Measurements from ENCODE around the gene IFIH1. TPM values are rescaled to one million over a fixed set of nuclear protein-coding genes. Genes with fewer than 3 reads are reported as not detected.

Gene IFIH1
- polyA plus RNA-seq, 2 donors: 5.3 to 7.2 TPM

- WGBS, 2 donors: 88 to 89% methylated on average over 7 of the region's 7 CpGs
- Histone ChIP-seq H3K4me3 (ENCODE audit: low read depth in 1 of 2, low read length in 2 of 2) (no peak overlapping the region), H3K36me3 (ENCODE audit: control insufficient read depth in 2 of 2, insufficient read depth in 2 of 2, low read length in 1 of 2) (peaks cover 0 to 6% of the 10 kb centered on the region in 2 donors), H3K4me1 (ENCODE audit: control insufficient read depth in 2 of 2, insufficient read depth in 2 of 2, low read length in 1 of 2) (peaks cover 0 to 3% of the 10 kb centered on the region in 2 donors), H3K27ac (ENCODE audit: low read depth in 2 of 2, low read length in 1 of 2) (no peak overlapping the region), H3K9me3 (ENCODE audit: control insufficient read depth in 2 of 2, insufficient read depth in 1 of 2, low read depth in 1 of 2, low read length in 1 of 2) (no peaks in the 10 kb centered on the region), H3K27me3 (ENCODE audit: control insufficient read depth in 1 of 2, insufficient read depth in 2 of 2, low read length in 2 of 2) (no peaks in the 10 kb centered on the region)
Measured at GRCh38 chr2:162265666-162266459, 52.6 kb downstream of the IFIH1 start.

- H3K9me3 ChIP-seq (ENCODE audit: control insufficient read depth in 2 of 2, insufficient read depth in 1 of 2, low read depth in 1 of 2, low read length in 1 of 2): no peaks in the 10 kb centered on the region
- H3K27me3 ChIP-seq (ENCODE audit: control insufficient read depth in 1 of 2, insufficient read depth in 2 of 2, low read length in 2 of 2): no peaks in the 10 kb centered on the region
- peaks cover 0 to 3% of the 10 kb centered on the region in 2 donors for H3K4me1 ChIP-seq (ENCODE audit: control insufficient read depth in 2 of 2, insufficient read depth in 2 of 2, low read length in 1 of 2)
- H3K4me3 ChIP-seq (ENCODE audit: low read depth in 1 of 2, low read length in 2 of 2): no peak overlapping the region
- H3K27ac ChIP-seq (ENCODE audit: low read depth in 2 of 2, low read length in 1 of 2): peak overlapping the region; percentile 56 to 71
- peaks cover 0 to 6% of the 10 kb centered on the region in 2 donors for H3K36me3 ChIP-seq (ENCODE audit: control insufficient read depth in 2 of 2, insufficient read depth in 2 of 2, low read length in 1 of 2)
- WGBS, 2 donors: 64 to 66% methylated on average over 4 of the region's 4 CpGs
Measured at GRCh38 chr2:162261032-162261945, 57.2 kb downstream of the IFIH1 start.

GRCh38 chr2:162258686-162259085, 59.8 kb downstream of the IFIH1 start:
- WGBS, 2 donors: 75 to 84% methylated on average over 2 of the region's 2 CpGs
- Histone ChIP-seq H3K36me3 (ENCODE audit: control insufficient read depth in 2 of 2, insufficient read depth in 2 of 2, low read length in 1 of 2) (no peaks in the 10 kb centered on the region), H3K27me3 (ENCODE audit: control insufficient read depth in 1 of 2, insufficient read depth in 2 of 2, low read length in 2 of 2) (no peaks in the 10 kb centered on the region), H3K9me3 (ENCODE audit: control insufficient read depth in 2 of 2, insufficient read depth in 1 of 2, low read depth in 1 of 2, low read length in 1 of 2) (no peaks in the 10 kb centered on the region), H3K27ac (ENCODE audit: low read depth in 2 of 2, low read length in 1 of 2) (no peak overlapping the region), H3K4me3 (ENCODE audit: low read depth in 1 of 2, low read length in 2 of 2) (no peak overlapping the region), H3K4me1 (ENCODE audit: control insufficient read depth in 2 of 2, insufficient read depth in 2 of 2, low read length in 1 of 2) (peaks cover 0 to 3% of the 10 kb centered on the region in 2 donors)

GRCh38 chr2:162258169-162258568, 60.3 kb downstream of the IFIH1 start:
- Histone ChIP-seq H3K4me1 (ENCODE audit: control insufficient read depth in 2 of 2, insufficient read depth in 2 of 2, low read length in 1 of 2) (peaks cover 0 to 3% of the 10 kb centered on the region in 2 donors), H3K9me3 (ENCODE audit: control insufficient read depth in 2 of 2, insufficient read depth in 1 of 2, low read depth in 1 of 2, low read length in 1 of 2) (no peaks in the 10 kb centered on the region), H3K36me3 (ENCODE audit: control insufficient read depth in 2 of 2, insufficient read depth in 2 of 2, low read length in 1 of 2) (no peaks in the 10 kb centered on the region), H3K27ac (ENCODE audit: low read depth in 2 of 2, low read length in 1 of 2) (no peak overlapping the region), H3K4me3 (ENCODE audit: low read depth in 1 of 2, low read length in 2 of 2) (no peak overlapping the region), H3K27me3 (ENCODE audit: control insufficient read depth in 1 of 2, insufficient read depth in 2 of 2, low read length in 2 of 2) (no peaks in the 10 kb centered on the region)
- 90 to 95% methylated on average over 4 of the region's 4 CpGs for WGBS, 2 donors

GRCh38 chr2:162257425-162257824, 61.1 kb downstream of the IFIH1 start:
- Histone ChIP-seq H3K27me3 (ENCODE audit: control insufficient read depth in 1 of 2, insufficient read depth in 2 of 2, low read length in 2 of 2) (no peaks in the 10 kb centered on the region), H3K27ac (ENCODE audit: low read depth in 2 of 2, low read length in 1 of 2) (no peak overlapping the region), H3K36me3 (ENCODE audit: control insufficient read depth in 2 of 2, insufficient read depth in 2 of 2, low read length in 1 of 2) (no peaks in the 10 kb centered on the region), H3K9me3 (ENCODE audit: control insufficient read depth in 2 of 2, insufficient read depth in 1 of 2, low read depth in 1 of 2, low read length in 1 of 2) (no peaks in the 10 kb centered on the region), H3K4me3 (ENCODE audit: low read depth in 1 of 2, low read length in 2 of 2) (no peak overlapping the region), H3K4me1 (ENCODE audit: control insufficient read depth in 2 of 2, insufficient read depth in 2 of 2, low read length in 1 of 2) (peaks cover 0 to 3% of the 10 kb centered on the region in 2 donors)
- WGBS, 2 donors: 37 to 49% methylated on average over 1 of the region's 1 CpG

GRCh38 chr2:162256591-162256991, 61.9 kb downstream of the IFIH1 start:
- WGBS, 2 donors: 63 to 67% methylated on average over 2 of the region's 2 CpGs
- H3K9me3 ChIP-seq (ENCODE audit: control insufficient read depth in 2 of 2, insufficient read depth in 1 of 2, low read depth in 1 of 2, low read length in 1 of 2): no peaks in the 10 kb centered on the region
- no peak overlapping the region for H3K4me3 ChIP-seq (ENCODE audit: low read depth in 1 of 2, low read length in 2 of 2)
- H3K27ac ChIP-seq (ENCODE audit: low read depth in 2 of 2, low read length in 1 of 2): no peak overlapping the region
- no peaks in the 10 kb centered on the region for H3K27me3 ChIP-seq (ENCODE audit: control insufficient read depth in 1 of 2, insufficient read depth in 2 of 2, low read length in 2 of 2)
- peaks cover 0 to 3% of the 10 kb centered on the region in 2 donors for H3K4me1 ChIP-seq (ENCODE audit: control insufficient read depth in 2 of 2, insufficient read depth in 2 of 2, low read length in 1 of 2)
- no peaks in the 10 kb centered on the region for H3K36me3 ChIP-seq (ENCODE audit: control insufficient read depth in 2 of 2, insufficient read depth in 2 of 2, low read length in 1 of 2)

- H3K36me3 ChIP-seq (ENCODE audit: control insufficient read depth in 2 of 2, insufficient read depth in 2 of 2, low read length in 1 of 2): no peaks in the 10 kb centered on the region
- no peaks in the 10 kb centered on the region for H3K4me1 ChIP-seq (ENCODE audit: control insufficient read depth in 2 of 2, insufficient read depth in 2 of 2, low read length in 1 of 2)
- 58 to 92% methylated on average over 2 of the region's 2 CpGs for WGBS, 2 donors
Measured at GRCh38 chr2:162254236-162254871, 64.1 kb downstream of the IFIH1 start.

GRCh38 chr2:162253435-162253834, 65.0 kb downstream of the IFIH1 start:
- H3K36me3 ChIP-seq (ENCODE audit: control insufficient read depth in 2 of 2, insufficient read depth in 2 of 2, low read length in 1 of 2): no peaks in the 10 kb centered on the region
- H3K27ac ChIP-seq (ENCODE audit: low read depth in 2 of 2, low read length in 1 of 2): no peak overlapping the region
- H3K27me3 ChIP-seq (ENCODE audit: control insufficient read depth in 1 of 2, insufficient read depth in 2 of 2, low read length in 2 of 2): no peaks in the 10 kb centered on the region
- no peaks in the 10 kb centered on the region for H3K9me3 ChIP-seq (ENCODE audit: control insufficient read depth in 2 of 2, insufficient read depth in 1 of 2, low read depth in 1 of 2, low read length in 1 of 2)
- 72 to 89% methylated on average over 3 of the region's 3 CpGs for WGBS, 2 donors
- H3K4me3 ChIP-seq (ENCODE audit: low read depth in 1 of 2, low read length in 2 of 2): no peak overlapping the region
- no peaks in the 10 kb centered on the region for H3K4me1 ChIP-seq (ENCODE audit: control insufficient read depth in 2 of 2, insufficient read depth in 2 of 2, low read length in 1 of 2)

More at GRCh38 chr2:162254236-162254871, 64.1 kb downstream of the IFIH1 start:
- no peaks in the 10 kb centered on the region for H3K27me3 ChIP-seq (ENCODE audit: control insufficient read depth in 1 of 2, insufficient read depth in 2 of 2, low read length in 2 of 2)
- H3K9me3 ChIP-seq (ENCODE audit: control insufficient read depth in 2 of 2, insufficient read depth in 1 of 2, low read depth in 1 of 2, low read length in 1 of 2): no peaks in the 10 kb centered on the region
- no peak overlapping the region for H3K27ac ChIP-seq (ENCODE audit: low read depth in 2 of 2, low read length in 1 of 2)
- no peak overlapping the region for H3K4me3 ChIP-seq (ENCODE audit: low read depth in 1 of 2, low read length in 2 of 2)

GRCh38 chr2:162252153-162252552, 66.3 kb downstream of the IFIH1 start:
- WGBS, 2 donors: 88 to 90% methylated on average over 2 of the region's 2 CpGs
- no peak overlapping the region for H3K4me3 ChIP-seq (ENCODE audit: low read depth in 1 of 2, low read length in 2 of 2)

More at GRCh38 chr2:162252153-162252552, 66.3 kb downstream of the IFIH1 start:
- Histone ChIP-seq H3K27ac (ENCODE audit: low read depth in 2 of 2, low read length in 1 of 2) (no peak overlapping the region), H3K27me3 (ENCODE audit: control insufficient read depth in 1 of 2, insufficient read depth in 2 of 2, low read length in 2 of 2) (no peaks in the 10 kb centered on the region), H3K9me3 (ENCODE audit: control insufficient read depth in 2 of 2, insufficient read depth in 1 of 2, low read depth in 1 of 2, low read length in 1 of 2) (no peaks in the 10 kb centered on the region), H3K4me1 (ENCODE audit: control insufficient read depth in 2 of 2, insufficient read depth in 2 of 2, low read length in 1 of 2) (no peaks in the 10 kb centered on the region), H3K36me3 (ENCODE audit: control insufficient read depth in 2 of 2, insufficient read depth in 2 of 2, low read length in 1 of 2) (no peaks in the 10 kb centered on the region)

All from esophagus (tissue), 2 donors.